GM23338 (cell line): ENCODE measurements around the gene CUX1. TPM values are rescaled to one million over a fixed set of nuclear protein-coding genes. Genes with fewer than 3 reads are reported as not detected.

ENCODE experiments used
- ATAC-seq: fragments of 200-7000 bp; cut with Tn5 transposase; 3 replicates; pipeline ENCODE4 v1.9.1; 2020
- DNase-seq: peaks from one replicate; pipeline ENCODE4 v3.0.0-alpha.2; 2015; ENCODE audit warnings: low spot score
- H2AFZ ChIP-seq: fragments of 200-600 bp; sonication (generic); 2 replicates; pipeline ENCODE4 v1.8.0; 2016; ENCODE audit warnings: antibody characterized with exemption, mild to moderate bottlenecking, moderate library complexity
- H3F3A ChIP-seq: fragments of 200-600 bp; sonication (generic); replicated peaks from 2 replicates; pipeline ENCODE4 v1.8.0; 2017; ENCODE audit warnings: antibody characterized with exemption, mixed run types, low read depth
- H3K27ac ChIP-seq: fragments of 200-600 bp; sonication (generic); 2 replicates; pipeline ENCODE4 v1.6.1; 2016; ENCODE audit warnings: low read depth
- H3K27me3 ChIP-seq: fragments of 200-600 bp; sonication (generic); 2 replicates; pipeline ENCODE4 v1.8.0; 2016; ENCODE audit warnings: mild to moderate bottlenecking, mixed run types, moderate library complexity; ENCODE audit not compliant: insufficient read depth
- H3K36me3 ChIP-seq: fragments of 200-600 bp; sonication (generic); 2 replicates; pipeline ENCODE4 v1.8.0; 2016; ENCODE audit warnings: mild to moderate bottlenecking; ENCODE audit not compliant: insufficient read depth
- H3K4me1 ChIP-seq: fragments of 200-600 bp; sonication (generic); 2 replicates; pipeline ENCODE4 v1.8.0; 2016; ENCODE audit warnings: mild to moderate bottlenecking, moderate library complexity; ENCODE audit not compliant: insufficient read depth
- H3K4me2 ChIP-seq: fragments of 200-600 bp; sonication (generic); 2 replicates; pipeline ENCODE4 v1.7.1; 2017; ENCODE audit warnings: mixed run types
- H3K4me3 ChIP-seq: fragments of 200-600 bp; sonication (generic); 2 replicates; pipeline ENCODE4 v1.6.1; 2016; ENCODE audit warnings: mixed run types
- H3K79me2 ChIP-seq: fragments of 200-600 bp; sonication (generic); replicated peaks from 2 replicates; pipeline ENCODE4 v1.8.0; 2017; ENCODE audit warnings: mild to moderate bottlenecking; ENCODE audit not compliant: insufficient read depth
- H3K9me2 ChIP-seq: fragments of 200-600 bp; sonication (generic); 2 replicates; pipeline ENCODE4 v1.8.0; 2017; ENCODE audit not compliant: insufficient read depth
- H4K20me1 ChIP-seq: fragments of 200-600 bp; sonication (generic); replicated peaks from 2 replicates; pipeline ENCODE4 v1.8.0; 2017; ENCODE audit warnings: mild to moderate bottlenecking; ENCODE audit not compliant: insufficient read depth
- H3K27ac Mint-ChIP-seq: 2 replicates; pipeline ENCODE4 v1.8.0; 2020; ENCODE audit warnings: inconsistent platforms, mild to moderate bottlenecking, moderate library complexity, mixed read lengths
- H3K27me3 Mint-ChIP-seq: 3 replicates; pipeline ENCODE4 v1.8.0; 2022; ENCODE audit warnings: low read depth, mild to moderate bottlenecking, moderate library complexity, mixed read lengths, inconsistent platforms; ENCODE audit not compliant: insufficient read depth, poor library complexity
- H3K36me3 Mint-ChIP-seq: 3 replicates; pipeline ENCODE4 v1.8.0; 2021; ENCODE audit warnings: low read depth, mild to moderate bottlenecking, inconsistent platforms, moderate library complexity, mixed read lengths
- H3K4me1 Mint-ChIP-seq: 3 replicates; pipeline ENCODE4 v1.8.0; 2020; ENCODE audit warnings: mild to moderate bottlenecking, inconsistent platforms, mixed read lengths
- H3K4me3 Mint-ChIP-seq: 3 replicates; pipeline ENCODE4 v1.8.0; 2021; ENCODE audit warnings: moderate library complexity, mild to moderate bottlenecking, inconsistent platforms, mixed read lengths
- H3K9me3 Mint-ChIP-seq: 3 replicates; pipeline ENCODE4 v1.8.0; 2020; ENCODE audit warnings: moderate library complexity, mild to moderate bottlenecking, inconsistent platforms, mixed read lengths
- CREB1 ChIP-seq: fragments of 250-450 bp; sonication (Bioruptor Pico); IDR thresholded peaks from 2 replicates; pipeline ENCODE4 v1.5.0; 2020; ENCODE audit warnings: low read depth, mild to moderate bottlenecking, moderate library complexity
- EZH2 ChIP-seq: fragments of 200-600 bp; sonication (generic); IDR thresholded peaks from one replicate; pipeline ENCODE4 v1.8.0; 2017; ENCODE audit warnings: antibody characterized with exemption, mild to moderate bottlenecking, low read depth; ENCODE audit not compliant: unreplicated experiment
- EZH2phosphoT487 ChIP-seq: fragments of 200-600 bp; sonication (generic); IDR thresholded peaks from one replicate; pipeline ENCODE4 v1.8.1; 2018; ENCODE audit warnings: antibody characterized with exemption; ENCODE audit not compliant: unreplicated experiment
- NANOG ChIP-seq: IDR thresholded peaks from 2 replicates; pipeline ENCODE4 v1.6.1; 2016; ENCODE audit warnings: antibody characterized with exemption, borderline replicate concordance
- STAT1 ChIP-seq: IDR thresholded peaks from one replicate; pipeline ENCODE4 v1.6.1; 2016; ENCODE audit warnings: antibody characterized with exemption; ENCODE audit not compliant: unreplicated experiment
- ZNF462 ChIP-seq: fragments of 250-450 bp; sonication (Bioruptor Pico); IDR thresholded peaks from 2 replicates; pipeline ENCODE4 v1.5.0; 2020; ENCODE audit warnings: mild to moderate bottlenecking, moderate library complexity
- polyA plus RNA-seq: library from polyadenylated mRNA; unstranded; fragments of >200 nt; fragmentation: Nextera tagmentation; extraction: Ambion mirVana; gene quantifications from 2 replicates; pipeline ENCODE4 v1.2.1, GENCODE V29; 2016
- total RNA-seq: library from RNA; depleted of rRNA; stranded (reverse); fragments of >200 nt; shearing (Covaris generic); gene quantifications from 2 replicates; pipeline ENCODE4 v1.2.3, GENCODE V29; 2014
- TF ChIP-seq, protein P1 (sequence below), 2 experiments: fragments of 200-600 bp in 1 of 2; sonication (generic) in 1 of 2; conservative IDR thresholded peaks; 2 replicates each; pipeline versions ENCODE4 v1.5.1 to v1.6.1; 2016 to 2017; ENCODE audit warnings: antibody characterized with exemption in 2 of 2, low read depth in 2 of 2, mild to moderate bottlenecking in 2 of 2, moderate library complexity in 1 of 2

The CUX1 gene
- total and polyA plus RNA-seq, 2 experiments from 2014 or later = 49.9 to 64.0 TPM

GRCh38 chr7:102072636-102073209, 255.3 kb downstream of the CUX1 start:
- Histone ChIP-seq H3K36me3 (no peaks in the 10 kb centered on the region; the same call in 1 of the 2 replicates), H3K4me1 (peaks cover 18% of the 10 kb centered on the region), H3K9me2 (no peaks in the 10 kb centered on the region), H3F3A (0 out of 2 replicates have a peak, but pooled peaks cover 5% of the 10 kb centered on the region), H3K4me2 (no peak overlapping the region), H3K27ac (no peak overlapping the region), H3K27me3 (no peaks in the 10 kb centered on the region), H4K20me1 (no peaks in the 10 kb centered on the region; the same call in 1 of the 2 replicates), H3K79me2 (no peaks in the 10 kb centered on the region; the same call in 1 of the 2 replicates), H3K4me3 (no peak overlapping the region), H2AFZ (no peak overlapping the region)
- Mint-ChIP-seq H3K4me3 (no peak overlapping the region), H3K27ac (no peak overlapping the region), H3K9me3 (peaks cover 5% of the 10 kb centered on the region; the same call in 2 of the 3 replicates), H3K36me3 (peaks cover 44% of the 10 kb centered on the region), H3K27me3 (peaks cover 15% of the 10 kb centered on the region), H3K4me1 (peaks cover 28% of the 10 kb centered on the region)
- no peak for ATAC-seq
- no peak for TF ChIP-seq EZH2
- no peak for DNase-seq

DNA sequence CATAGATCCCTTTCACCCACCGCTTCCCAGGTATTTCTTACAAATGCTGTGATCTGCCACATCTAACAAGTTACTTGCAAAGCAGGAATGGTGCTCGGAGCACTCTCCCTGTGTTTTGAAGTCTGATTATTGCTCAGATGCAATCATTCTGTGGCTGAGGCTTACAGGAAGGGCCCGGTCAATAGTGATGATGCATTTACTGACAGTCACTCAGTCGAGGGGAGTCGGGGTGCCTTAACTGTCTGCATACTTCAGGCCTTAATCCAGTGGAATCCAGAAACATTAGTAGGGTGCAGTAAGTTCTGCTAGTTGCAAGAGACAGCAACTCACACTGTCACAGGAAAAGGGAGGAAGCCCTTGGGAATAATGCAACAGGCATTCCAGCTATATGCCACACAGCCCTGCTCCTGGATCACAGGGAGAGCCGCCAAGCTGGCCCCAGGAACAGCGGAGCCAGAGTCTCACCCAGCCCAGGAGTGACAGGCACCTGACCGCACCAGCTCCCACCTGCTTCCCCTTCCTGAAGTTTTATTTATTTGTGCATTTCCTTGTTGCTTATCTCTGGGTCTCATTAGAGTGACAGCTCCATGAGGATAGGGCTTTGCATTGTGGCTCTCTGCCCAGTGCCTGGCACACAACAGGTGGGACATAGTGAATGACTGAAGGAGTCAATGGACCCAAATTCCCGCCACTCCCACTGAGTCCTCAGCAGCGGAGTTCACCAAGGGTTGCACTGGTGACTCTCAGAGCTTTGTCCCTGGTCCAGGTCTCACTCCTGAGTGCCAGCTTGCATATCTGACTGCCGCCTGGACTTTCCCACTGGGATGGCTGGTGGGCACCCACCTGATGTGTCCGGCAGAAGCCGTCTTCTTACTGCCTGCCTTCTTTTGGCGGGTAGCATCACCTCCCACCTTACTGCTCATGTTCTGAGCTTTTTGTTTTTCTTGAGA, 256.8 kb downstream of the CUX1 start:
- Histone ChIP-seq H3K79me2 (no peaks in the 10 kb centered on the region; the same call in none of the 2 replicates), H4K20me1 (no peaks in the 10 kb centered on the region; the same call in 1 of the 2 replicates), H3K4me1 (peaks cover 23% of the 10 kb centered on the region), H3F3A (0 out of 2 replicates have a peak, but pooled peaks cover 5% of the 10 kb centered on the region), H2AFZ (no peak overlapping the region), H3K27me3 (no peaks in the 10 kb centered on the region), H3K9me2 (no peaks in the 10 kb centered on the region), H3K4me3 (no peak overlapping the region), H3K27ac (no peak overlapping the region; the same call in 1 of the 2 replicates), H3K36me3 (no peaks in the 10 kb centered on the region; the same call in 1 of the 2 replicates), H3K4me2 (no peak overlapping the region)
- peaks cover 36% of the 10 kb centered on the region for H3K4me1 Mint-ChIP-seq
- TF ChIP-seq NANOG = no peak
- no peak for TF ChIP-seq EZH2phosphoT487
- no peak for TF ChIP-seq STAT1
- TF ChIP-seq, protein P1, sequence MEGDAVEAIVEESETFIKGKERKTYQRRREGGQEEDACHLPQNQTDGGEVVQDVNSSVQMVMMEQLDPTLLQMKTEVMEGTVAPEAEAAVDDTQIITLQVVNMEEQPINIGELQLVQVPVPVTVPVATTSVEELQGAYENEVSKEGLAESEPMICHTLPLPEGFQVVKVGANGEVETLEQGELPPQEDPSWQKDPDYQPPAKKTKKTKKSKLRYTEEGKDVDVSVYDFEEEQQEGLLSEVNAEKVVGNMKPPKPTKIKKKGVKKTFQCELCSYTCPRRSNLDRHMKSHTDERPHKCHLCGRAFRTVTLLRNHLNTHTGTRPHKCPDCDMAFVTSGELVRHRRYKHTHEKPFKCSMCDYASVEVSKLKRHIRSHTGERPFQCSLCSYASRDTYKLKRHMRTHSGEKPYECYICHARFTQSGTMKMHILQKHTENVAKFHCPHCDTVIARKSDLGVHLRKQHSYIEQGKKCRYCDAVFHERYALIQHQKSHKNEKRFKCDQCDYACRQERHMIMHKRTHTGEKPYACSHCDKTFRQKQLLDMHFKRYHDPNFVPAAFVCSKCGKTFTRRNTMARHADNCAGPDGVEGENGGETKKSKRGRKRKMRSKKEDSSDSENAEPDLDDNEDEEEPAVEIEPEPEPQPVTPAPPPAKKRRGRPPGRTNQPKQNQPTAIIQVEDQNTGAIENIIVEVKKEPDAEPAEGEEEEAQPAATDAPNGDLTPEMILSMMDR (conservative IDR thresholded peaks at IDR 0.05; ENCODE audit: low read depth in 2 of 2) = no peak
- TF ChIP-seq ZNF462 (CRISPR knock-in tag) = no peak
- no peak for TF ChIP-seq CREB1 (CRISPR knock-in tag)
- H3K27ac Mint-ChIP-seq = no peak overlapping the region
- ATAC-seq (no peak), DNase-seq (no peak)
- H3K36me3 Mint-ChIP-seq = peaks cover 44% of the 10 kb centered on the region
- peaks cover 5% of the 10 kb centered on the region; the same call in 2 of the 3 replicates for H3K9me3 Mint-ChIP-seq
- H3K27me3 Mint-ChIP-seq = peaks cover 15% of the 10 kb centered on the region
- no peak overlapping the region for H3K4me3 Mint-ChIP-seq
